ENCODE results near the gene ST14.
"Not testable (repeated sequence)": the region's sequence is repeated elsewhere in the genome, so short reads cannot be mapped to it uniquely, and the experiment has no call there.

Gene ST14

GRCh38 chr11:130165601-130166456 lies 6.2 kb downstream of the ST14 start:
- no peak for DNase-seq

GRCh38 chr11:130166457-130166784 lies 6.8 kb downstream of the ST14 start:
- peak; percentile 98 for DNase-seq

GRCh38 chr11:130167146-130167545 lies 7.6 kb downstream of the ST14 start:
- no peak for DNase-seq

DNA sequence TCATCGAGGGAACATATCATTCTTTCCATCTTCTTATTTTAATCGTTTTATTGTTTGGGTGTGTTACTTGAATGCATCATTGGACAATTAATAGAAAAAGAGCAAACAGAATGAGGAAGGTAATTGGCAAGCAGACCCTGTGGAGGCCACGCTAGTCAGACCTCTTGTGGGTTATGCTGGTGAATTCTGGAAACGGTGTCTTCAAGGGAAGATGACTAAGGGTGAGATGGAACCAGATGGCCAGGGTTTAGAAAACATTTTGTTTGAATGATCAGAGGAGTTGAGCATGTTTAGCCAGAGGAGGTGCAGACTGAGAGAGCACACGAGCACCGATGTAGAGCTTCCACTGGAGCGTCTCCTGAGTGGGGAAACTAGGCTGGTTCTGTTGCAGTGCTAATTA lies 8.5 kb downstream of the ST14 start:
- peak; percentile 88 for DNase-seq

DNA sequence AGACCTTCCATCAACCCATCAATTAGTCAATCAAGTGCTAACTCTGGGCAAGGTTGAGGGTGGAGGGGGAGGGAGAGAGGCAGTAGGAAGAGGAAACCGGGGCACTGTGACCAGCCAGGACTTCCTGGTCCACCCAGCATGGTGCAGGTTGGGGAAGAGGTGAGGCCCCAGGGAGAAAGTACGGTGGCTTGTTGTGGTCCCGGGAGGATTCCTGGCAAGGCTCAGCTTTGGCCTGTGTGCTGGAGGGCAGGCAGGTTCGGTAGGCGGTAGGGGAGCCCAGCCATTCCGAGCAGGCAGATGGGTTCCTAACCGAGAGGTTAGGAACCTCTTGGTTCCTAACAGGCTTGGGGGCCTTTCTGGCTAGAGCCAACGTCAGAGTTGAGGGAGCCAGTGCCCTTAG lies 10.8 kb downstream of the ST14 start:
- no peak for DNase-seq

- DNase-seq = no peak
Measured at GRCh38 chr11:130171534-130171933, 12.0 kb downstream of the ST14 start.

DNA sequence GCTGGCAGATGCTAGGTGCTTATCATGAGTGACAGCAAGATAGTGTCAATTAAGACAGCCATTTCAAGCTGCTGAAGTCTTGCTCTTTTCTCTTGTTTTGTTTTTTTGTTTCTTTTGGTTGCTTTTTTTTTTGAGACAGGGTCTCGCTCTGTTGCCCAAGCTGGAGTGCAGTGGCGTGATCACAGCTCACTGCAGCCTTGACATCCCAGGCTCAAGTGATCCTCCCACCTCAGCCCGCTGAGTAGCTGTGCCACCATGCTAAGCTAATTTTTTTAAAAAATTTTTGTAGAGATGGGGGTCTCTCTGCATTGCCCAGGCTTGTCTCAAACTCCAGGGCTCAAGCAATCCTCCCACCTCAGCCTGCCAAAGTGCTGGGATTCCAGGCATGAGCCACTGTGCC lies 12.4 kb downstream of the ST14 start:
- DNase-seq = not testable (repeated sequence)

DNA sequence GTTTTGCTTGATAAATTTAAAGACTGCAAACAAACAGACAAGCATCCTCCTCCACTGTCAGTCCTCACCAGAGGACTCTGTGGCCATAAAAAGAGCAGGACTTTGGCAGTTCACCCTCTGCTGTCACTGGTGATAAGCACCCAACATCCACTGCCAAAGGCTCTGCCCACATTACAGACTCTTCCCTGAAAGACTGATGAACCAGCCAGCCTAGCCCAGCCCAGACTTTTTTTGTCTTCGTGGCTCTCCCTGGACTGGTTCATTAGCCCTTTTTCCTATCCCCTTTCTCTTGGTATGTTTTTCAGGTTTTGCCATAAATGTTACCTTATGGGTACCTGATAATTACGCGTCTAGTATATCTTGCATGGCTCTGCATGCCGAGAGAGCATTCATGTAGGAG lies 15.1 kb downstream of the ST14 start:
- no peak for DNase-seq

- no peak for DNase-seq
Measured at GRCh38 chr11:130175898-130176297, 16.3 kb downstream of the ST14 start.

GRCh38 chr11:130177782-130178181 lies 18.2 kb downstream of the ST14 start:
- DNase-seq = no peak

GRCh38 chr11:130178441-130179339 lies 19.1 kb downstream of the ST14 start:
- DNase-seq = no peak

GRCh38 chr11:130179396-130180306 lies 20.1 kb downstream of the ST14 start:
- no peak for DNase-seq

- DNase-seq = no peak
Measured at GRCh38 chr11:130180491-130180890, 20.9 kb downstream of the ST14 start.

GRCh38 chr11:130180896-130181294 lies 21.3 kb downstream of the ST14 start:
- DNase-seq = no peak

- peak; percentile 84 for DNase-seq
Measured at GRCh38 chr11:130181295-130182272, 22.0 kb downstream of the ST14 start.

GRCh38 chr11:130183878-130184610 lies 24.5 kb downstream of the ST14 start:
- no peak for DNase-seq

- DNase-seq = no peak
Measured at GRCh38 chr11:130187096-130187495, 27.5 kb downstream of the ST14 start.

GRCh38 chr11:130188047-130188446 lies 28.5 kb downstream of the ST14 start:
- no peak for DNase-seq

DNA sequence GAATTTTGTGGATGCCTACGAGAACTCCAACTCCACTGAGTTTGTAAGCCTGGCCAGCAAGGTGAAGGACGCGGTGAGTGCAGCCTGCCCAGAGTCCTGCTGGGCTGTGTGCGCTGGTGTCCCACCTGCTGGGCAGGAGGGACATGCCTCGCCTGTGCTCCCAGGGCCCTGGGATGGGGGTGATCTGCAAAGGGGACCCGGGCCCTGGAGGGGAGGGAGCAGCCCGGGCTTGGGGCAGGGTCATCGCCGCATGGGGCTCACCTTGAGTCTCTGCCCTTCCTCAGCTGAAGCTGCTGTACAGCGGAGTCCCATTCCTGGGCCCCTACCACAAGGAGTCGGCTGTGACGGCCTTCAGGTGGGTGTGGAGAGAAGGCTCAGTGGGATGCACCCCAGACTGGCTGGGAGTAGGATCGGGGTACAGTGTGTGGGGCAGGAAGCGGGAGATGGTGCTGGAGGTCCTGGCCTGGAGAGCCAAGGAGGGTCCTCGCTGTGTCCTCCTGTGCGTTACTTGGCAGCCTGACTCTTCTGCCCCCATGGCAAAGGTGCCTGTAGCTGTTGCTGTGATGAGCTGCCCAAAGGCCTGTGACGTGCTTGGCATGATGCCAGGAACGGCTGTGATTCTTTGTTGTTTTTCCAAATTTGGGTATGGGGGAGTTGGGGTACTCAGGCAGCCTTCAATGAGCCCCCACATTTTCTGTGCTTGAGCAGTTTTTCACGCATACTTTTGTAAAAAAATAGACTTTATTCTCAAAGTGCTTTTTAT lies 29.2 kb downstream of the ST14 start:
- DNase-seq = no peak
